GM19455 (cell line): ENCODE results near the gene FKBP2.

Experiments
- ATAC-seq: cut with Tn5 transposase; IDR thresholded peaks from one replicate; pipeline ENCODE4 v1.9.1; 2021; ENCODE audit not compliant: unreplicated experiment

Gene FKBP2

DNA sequence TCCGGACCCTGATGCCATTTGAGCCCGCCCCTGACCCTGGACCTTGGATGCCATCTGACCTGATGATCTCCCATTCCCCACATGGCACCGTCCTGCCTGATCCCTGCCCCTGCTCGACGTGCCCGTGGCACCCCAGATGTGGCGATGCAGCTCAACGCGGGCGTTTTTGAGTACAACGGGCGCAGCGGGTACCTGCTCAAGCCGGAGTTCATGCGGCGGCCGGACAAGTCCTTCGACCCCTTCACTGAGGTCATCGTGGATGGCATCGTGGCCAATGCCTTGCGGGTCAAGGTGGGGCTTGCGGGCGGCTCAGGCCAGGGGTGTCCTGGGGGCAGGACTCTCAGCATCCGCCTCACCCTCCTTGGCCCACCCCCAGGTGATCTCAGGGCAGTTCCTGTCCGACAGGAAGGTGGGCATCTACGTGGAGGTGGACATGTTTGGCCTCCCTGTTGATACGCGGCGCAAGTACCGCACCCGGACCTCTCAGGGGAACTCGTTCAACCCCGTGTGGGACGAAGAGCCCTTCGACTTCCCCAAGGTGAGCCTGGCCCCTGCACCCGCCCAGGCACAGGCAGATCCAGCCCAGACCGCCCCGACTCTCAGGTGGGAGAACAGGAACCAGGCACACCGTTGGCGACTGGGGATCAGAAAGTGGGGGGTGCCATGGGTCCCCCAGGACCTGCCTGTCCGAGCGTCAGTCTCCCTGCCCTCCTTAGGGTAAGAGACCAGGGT, 21.5 kb downstream of the FKBP2 start:
- ATAC-seq, result no peak

DNA sequence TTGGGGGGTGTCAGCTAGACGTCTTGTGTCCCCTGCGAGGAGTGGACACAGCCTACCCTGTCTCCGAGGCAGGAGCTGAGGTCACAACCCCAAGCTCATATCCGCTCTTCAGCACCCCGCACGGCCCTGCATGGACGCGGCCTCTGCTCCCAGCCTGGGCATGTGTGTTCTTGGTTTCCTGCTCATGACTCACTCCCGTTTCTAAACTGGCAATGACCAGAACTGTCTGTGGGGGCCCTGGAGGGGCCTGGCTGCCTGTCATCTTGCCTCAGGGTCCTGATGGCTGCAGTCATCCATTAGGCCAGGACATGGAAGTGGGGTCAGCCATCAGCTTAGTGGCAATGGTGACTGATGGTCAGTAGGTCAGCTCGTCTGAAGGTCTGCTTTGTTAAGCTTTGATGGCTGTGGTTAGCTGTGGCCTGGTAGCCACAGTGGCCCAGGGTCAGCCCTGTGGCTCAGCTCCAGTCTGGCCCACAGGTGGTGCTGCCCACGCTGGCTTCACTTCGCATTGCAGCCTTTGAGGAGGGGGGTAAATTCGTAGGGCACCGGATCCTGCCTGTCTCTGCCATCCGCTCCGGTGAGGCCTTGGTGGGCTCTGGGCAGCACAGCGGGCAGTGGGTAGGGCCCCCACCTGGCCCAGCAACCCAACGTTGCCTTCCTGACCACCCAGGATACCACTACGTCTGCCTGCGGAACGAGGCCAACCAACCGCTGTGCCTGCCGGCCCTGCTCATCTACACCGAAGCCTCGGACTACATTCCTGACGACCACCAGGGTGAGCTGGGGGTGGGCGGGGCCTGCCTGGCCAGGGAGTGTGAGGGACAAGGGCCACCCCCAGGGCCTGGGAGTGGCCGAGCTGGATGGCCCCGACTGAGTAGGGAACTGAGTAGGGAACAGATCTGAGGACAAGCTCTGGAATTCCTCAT, 22.4 kb downstream of the FKBP2 start:
- ATAC-seq, result no peak

DNA sequence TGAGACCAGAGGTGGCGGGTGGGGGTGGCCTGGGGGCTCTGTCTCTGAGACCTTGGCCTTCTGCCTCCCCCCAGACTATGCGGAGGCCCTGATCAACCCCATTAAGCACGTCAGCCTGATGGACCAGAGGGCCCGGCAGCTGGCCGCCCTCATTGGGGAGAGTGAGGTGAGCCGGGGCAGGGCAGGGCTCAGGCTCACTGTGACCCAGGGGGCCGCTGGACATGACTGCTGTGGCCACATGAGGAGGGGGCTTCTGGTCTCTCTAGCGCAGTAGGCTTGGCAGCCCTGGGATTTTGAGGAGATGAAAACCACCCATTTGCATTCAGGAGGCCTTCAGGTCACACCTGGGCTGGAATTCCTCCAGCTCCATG, 23.0 kb downstream of the FKBP2 start:
- no peak for ATAC-seq

DNA sequence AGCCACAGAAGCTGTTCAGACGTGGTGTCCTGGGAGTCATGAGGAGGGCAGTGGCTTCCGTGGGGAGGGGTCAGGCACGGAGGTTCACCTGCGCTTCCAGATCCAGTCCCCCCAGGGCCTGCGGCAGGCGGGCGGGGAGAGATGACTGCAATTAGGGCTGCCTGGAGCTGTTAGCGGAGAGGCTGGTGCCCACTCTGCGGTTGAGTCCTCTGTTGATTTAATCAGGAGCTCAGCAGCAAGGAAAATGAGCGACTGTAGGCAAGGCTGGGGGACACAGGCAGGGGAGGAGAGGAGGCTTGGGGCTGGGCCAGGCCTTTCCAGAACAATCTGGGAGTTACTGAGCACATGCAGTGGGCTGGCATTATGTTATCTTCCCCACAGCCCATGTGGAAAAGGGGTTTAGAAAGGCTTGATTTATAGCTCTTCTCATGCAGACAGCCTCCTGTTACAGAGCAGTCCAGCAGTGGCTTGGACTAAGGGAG, 23.5 kb downstream of the FKBP2 start:
- no peak for ATAC-seq

DNA sequence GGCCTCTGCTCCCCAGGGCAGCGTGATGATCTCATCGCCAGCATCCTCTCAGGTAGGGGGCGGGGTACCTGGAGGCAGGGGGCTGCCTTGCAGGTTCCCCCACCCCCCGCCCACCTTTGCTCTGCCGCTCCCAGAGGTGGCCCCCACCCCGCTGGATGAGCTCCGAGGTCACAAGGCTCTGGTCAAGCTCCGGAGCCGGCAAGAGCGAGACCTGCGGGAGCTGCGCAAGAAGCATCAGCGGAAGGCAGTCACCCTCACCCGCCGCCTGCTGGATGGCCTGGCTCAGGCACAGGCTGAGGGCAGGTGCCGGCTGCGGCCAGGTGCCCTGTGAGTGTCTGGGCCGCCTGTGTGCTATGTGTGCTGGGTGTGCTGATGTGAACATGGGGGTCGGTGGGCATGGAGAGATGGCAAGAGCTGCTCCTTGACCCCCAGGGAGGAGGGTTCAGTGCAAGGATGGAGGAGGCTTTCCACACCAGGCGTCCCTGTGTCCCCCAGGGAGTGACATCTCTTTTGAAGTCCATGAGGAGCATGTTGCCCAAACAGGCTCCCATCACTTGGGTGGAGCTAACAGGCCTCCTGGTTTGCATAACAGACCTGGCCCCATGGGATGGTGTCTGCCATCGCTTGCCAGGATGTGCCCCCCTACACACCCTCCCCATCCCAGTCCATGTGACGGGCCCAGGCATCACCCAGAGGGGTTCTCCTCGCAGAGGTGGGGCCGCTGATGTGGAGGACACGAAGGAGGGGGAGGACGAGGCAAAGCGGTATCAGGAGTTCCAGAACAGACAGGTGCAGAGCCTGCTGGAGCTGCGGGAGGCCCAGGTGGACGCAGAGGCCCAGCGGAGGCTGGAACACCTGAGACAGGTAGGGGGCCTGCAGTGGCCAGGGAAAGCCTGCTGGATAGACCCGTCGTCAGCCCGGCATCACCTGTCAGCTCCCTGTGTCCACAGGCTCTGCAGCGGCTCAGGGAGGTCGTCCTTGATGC, 24.6 kb downstream of the FKBP2 start:
- no peak for ATAC-seq

DNA sequence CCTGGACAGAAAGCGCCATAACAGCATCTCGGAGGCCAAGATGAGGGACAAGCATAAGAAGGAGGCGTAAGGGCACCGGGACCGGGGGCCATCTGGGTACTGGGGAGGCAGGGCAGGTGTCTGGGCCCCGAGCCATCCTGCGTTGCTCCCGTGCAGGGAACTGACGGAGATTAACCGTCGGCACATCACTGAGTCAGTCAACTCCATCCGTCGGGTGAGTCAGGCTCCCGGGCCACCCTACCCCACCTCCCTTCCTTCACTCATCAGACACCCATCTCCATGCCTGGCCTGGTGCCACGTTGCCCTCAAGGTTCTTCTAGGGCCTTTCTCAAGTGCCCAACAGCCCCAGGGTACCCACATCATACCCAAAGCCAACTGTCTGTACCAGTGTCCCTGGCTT, 25.4 kb downstream of the FKBP2 start:
- ATAC-seq, result no peak

DNA sequence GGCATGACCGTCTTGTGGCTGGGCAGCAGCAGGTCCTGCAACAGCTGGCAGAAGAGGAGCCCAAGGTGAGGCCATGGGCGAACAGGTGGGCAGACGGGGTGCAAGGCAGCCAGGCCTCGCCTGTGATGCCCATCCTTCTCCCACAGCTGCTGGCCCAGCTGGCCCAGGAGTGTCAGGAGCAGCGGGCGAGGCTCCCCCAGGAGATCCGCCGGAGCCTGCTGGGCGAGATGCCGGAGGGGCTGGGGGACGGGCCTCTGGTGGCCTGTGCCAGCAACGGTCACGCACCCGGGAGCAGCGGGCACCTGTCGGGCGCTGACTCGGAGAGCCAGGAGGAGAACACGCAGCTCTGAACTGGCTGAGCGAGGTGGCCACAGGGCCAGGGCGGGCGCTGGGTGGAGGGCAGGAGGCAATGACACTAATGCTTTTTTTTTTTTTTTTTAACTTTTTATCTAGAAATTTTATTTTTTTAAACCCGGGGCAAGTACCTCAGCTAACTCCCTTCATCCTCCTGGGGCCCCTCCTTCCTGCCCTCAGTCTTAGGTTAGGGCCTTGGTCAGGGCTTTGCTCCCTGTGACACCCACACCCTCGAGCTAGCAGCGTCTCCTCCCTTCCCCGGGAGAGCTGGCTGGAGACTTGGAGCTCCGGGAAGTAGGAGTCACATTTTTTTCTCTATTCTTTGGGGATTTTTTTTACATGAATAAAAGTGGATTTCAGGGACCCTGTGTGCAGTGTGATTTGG, 26.5 kb downstream of the FKBP2 start:
- ATAC-seq, result no peak

DNA sequence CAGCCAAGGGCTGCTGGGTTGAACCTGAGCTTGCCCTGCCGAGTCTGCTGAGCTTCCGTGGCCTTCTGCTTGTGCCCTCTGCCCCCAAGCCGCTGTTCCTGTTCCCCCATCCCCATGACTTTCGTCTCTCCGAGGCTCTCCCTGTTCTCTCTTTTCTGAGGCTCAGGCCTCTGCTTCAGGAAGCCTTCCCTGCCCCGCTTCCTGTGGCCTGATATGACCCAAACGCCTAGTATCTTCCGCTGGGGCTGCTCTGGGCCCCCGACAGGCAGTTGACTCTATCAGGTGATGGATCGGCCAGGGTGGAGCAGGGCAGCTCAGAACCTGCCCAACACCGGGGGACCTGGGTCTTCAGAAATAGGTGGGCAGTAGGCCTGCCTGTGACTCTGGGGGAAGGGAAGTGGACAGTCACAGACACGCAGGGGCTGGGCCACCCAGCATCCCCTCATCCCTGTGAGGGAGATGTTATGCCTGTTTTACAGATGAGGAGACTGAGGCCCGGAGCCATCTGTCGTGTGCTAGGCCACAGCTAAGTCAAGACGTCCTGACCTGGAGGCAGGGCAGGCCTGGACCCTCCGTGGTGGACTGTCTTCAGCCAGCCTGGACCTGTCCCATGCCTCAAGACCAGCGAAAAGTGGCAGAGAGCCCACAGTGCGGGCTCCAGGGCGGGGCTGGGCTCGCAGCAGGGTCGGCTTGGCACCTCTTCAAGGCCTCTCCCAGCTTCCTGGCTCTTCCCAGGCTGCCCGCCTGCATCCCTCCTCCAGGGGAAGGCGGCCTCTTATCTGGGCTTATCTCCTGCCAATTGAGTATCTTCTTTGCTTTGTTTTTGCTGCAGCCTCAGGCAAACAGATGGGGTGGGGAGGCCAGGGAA, 27.4 kb downstream of the FKBP2 start:
- no peak for ATAC-seq

DNA sequence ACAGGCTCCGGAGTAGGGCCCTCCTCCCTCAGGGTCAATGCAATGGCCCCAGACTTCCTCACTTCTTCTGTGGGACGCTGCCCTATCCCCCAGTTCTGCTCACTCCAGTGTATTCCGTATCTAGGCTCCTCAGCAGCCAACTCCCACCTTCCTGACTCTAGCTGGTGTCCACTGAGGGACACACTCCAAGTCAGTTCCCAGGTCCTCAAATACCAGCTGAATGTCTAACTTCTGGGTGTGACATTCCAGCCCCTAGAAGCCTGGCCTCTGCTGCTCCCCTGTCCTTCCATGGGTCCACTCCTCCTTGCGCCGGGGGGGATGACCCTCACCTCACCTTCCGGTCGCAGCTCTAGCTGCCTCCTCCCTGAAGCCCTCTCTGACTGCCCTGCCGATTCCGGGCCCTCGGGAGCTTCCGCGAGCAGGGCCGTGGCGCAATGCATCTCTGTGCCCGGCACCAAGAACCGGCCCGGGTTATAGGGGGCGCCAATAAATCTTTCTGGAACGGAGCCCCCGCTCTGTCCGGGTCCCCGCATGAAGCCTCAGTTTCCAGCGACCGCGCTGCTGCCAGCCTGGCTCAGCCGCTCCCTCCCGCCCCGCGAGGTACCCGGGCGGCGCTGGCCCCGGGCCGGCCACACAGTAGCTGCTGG, 28.1 kb downstream of the FKBP2 start:
- peak; percentile 23 for ATAC-seq

DNA sequence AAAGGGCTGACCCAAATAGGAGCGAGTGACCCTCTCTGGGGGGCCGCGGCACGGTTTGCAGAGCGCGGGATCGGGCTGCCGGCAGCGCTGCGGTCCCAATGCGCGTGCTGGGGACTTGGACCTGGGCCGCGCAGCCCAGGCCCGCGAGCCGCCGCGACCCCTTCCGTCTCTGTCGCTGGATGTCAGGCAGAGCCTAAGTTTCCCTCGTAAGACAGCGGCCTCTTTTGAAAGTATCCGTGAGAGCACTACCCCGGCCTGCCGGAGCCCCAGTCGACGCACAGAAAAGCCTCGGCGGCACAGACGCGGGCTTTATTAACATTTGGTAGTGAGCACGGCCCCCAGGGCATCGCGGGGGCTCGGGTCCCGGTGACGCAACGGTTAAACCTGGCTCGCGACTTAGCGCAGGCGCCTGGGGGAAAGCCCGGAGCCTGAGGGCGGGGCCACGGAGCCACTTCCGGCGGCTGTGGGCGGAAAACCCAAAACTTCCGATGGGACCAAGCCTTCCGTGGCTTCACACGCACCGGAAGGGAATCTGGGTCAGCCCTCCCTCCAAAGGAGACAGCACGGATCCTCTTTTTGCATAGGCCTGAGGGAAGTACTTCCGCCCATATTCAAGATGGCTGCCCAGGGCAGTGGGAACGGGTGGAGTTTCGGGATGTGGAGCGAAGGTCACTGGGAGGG, 28.8 kb downstream of the FKBP2 start:
- ATAC-seq, result peak; percentile 68

DNA sequence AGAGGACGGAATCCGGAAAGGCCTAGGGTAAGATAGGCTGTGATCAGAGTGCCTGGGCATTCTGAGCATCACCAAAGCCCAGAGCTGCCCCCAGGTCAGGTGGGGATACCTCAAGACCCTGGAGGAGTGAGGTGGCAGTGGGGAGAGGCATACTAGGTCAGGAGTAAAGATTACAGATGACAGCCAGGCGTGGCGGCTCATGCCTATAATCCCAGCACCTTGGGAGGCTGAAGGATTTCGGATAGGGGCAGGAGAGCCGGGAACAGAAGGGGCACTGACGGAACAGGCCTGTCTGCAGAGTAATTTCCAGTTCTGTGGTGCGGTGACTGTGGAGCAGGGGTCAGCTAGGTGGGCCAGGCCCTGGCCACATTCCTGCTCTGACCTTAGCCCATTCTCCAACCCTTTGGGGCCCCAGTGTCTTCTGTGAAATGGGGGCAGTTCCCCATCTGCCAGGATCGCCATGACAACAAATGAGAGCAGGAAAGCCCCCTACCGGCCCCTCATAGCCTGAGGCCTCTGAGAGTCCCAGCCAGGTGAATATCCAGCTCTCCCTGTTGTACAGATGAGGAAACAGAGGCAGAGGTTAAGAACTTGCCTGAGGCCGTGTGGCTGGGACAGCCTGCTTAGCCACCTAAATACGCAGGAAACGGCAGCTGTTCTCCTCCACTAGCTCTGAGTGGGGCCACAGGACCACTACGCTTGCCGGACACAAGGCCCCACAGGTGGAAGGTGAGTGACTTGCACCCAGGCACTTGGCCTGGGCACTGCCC, 34.3 kb downstream of the FKBP2 start:
- no peak for ATAC-seq

DNA sequence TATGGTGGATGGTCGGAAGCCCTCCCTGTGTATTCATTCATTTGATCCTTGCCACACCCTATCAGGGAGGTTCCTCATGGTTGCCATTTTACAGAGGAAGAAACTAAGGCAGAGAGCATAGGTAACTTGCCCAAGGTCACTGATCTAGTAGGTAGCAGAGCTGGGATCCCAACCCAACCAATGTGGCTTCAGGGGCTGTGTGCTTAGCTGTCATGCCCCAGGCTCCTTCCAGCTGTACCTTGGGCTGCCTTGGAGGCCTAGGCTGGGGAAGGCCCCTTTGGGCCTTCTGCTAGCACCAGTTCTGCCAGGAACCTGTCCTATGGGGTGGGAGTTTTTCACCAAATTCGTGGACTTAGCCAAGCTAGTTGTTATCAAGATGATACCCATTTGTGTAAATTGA, 34.9 kb downstream of the FKBP2 start:
- ATAC-seq, result no peak

DNA sequence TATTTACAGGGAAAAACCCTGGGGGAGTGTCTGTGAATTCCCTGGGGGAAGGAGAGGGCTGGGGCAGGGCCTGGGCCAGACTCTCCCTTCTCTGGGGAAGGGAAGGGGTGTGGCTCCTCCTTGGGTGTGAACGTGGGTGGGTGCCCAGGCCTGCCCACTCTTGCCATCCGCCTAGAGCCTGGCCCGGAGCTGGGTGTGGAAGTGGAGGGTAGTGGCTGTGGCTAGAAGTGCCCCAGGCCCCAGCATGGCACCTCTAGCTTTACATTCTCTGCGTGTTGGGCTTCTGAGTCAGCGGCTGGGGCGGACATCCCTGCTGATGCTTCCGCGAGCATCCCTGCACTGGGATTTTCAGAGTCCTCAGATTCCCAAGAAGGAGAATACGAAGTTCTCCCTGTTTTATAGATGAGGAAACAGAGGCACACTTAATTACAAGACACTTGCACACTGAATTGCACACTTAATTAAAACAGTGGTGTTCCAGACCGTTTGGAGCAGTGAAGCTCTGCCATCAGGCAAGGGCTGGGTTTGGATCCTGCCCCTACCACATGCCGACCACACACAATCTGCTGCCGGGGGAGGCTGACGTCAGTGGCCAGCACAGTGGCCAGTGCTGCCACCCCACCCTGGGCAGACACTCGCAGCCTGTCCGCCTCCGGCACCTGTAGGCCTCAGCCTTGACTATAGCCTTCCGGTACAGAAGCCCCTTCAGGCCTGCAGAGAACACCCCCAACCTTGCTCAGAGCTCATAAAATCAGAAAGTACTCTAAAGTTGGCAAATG, 35.9 kb downstream of the FKBP2 start:
- no peak for ATAC-seq

DNA sequence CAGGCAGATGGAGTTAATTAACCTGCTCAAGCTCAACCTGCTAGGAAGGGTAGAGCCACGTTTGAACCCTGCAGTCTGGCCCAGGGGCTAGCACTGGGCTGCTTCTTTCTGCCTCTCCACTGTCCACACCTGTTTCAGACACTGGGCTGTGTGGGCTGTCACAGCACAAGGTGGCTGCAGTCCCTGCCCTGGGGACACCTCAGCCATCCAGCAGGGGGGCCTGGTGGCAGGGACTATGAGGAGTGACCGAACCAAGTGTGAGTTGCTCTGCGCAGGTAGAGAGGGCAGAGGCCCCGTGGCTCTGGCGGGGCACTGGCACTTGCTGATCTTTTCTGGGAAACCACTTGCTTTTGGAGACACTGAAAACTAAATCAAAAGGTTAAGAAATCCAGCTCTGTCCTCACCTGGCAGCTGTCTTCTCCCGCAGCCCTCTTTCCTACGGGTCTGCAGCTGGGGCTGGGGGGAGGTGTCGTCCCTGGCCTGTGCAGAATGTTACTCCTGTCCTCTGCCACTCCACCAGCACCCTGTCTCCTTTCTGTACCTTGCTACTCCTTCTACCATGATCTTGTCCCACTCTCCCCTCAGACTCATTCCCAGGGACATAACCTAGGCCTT, 37.8 kb downstream of the FKBP2 start:
- ATAC-seq, result no peak

DNA sequence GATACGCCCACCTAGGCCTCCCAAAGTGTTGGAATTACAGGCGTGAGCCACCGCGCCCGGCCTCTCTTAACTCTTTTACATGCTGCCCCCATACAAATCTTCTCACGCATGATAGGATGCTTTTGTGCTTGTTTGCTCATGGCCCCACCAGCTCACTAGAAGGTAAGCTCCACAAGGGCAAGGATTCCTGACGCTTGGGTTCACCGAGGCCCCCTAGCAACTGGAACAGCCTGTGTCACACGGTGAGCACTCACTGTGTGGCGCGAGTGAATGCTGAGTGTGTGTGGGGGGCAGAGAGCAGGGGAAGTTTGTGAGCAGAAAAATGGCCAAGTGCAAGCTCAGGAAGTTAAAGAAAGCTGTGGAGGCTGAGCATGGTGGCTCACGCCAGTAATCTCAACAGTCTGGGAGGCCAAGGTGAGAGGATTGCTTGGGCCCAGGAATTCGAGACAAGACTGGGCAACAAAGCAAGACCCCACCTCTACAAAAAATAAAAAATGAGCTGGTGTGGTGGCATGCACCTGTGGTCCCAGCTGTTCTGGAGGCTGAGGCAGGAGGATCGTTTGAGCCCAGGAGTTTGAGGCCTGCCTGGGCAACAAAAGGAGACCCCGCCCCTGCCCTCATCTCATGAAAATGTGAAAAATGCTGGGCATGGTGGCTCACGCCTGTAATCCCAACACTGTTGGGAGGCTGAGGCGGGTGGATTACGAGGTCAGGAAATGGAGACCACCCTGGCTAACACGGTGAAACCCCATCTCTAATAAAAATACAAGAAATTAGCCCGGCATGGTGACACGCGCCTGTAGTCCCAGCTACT, 41.3 kb downstream of the FKBP2 start:
- no peak for ATAC-seq

DNA sequence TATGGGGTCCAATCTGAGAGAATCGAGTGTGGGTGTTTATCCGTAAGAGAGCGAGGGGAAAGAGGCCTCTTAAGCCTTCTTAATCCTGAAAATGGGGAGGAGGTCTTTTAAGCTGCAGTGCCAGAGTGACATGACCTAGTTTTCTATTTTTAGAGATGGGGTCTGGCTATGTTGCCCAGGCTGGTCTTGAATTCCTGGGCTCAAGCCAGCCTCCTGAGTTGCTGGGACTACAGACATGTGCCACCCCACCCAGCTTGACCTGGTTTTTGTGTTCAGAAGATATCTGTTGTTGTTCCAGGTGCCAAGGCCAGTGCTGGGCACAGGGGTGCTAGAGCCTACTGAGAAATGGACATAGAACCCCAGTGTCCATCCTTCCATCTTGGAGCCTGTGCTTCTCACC, 42.2 kb downstream of the FKBP2 start:
- ATAC-seq, result no peak
